ENCODE data around the gene PNMA8B. TPM values are rescaled to one million over a fixed set of nuclear protein-coding genes. Genes with fewer than 3 reads are reported as not detected.

The PNMA8B gene
- total RNA-seq, 1 donor from 2014 or later = 15.8 TPM

GRCh38 chr19:46494941-46495785 is 504 bp downstream of the PNMA8B start:
- TF ChIP-seq CTCF (IDR thresholded peaks at IDR 0.05) = no peak
- intact Hi-C loops (cut with DNase I) = no loop called here
- Histone ChIP-seq H3K27ac (peak overlapping the region in 1 of 2 donors; percentile 41), H3K9me3 (no peaks in the 10 kb centered on the region), H3K4me3 (peak overlapping the region; percentile 27 to 63), H3K27me3 (no peaks in the 10 kb centered on the region), H3K36me3 (no peaks in the 10 kb centered on the region), H3K4me1 (peaks cover 7 to 16% of the 10 kb centered on the region in 2 donors)
- no peak for DNase-seq (ENCODE audit: low spot score in 2 of 2)

- TF ChIP-seq CTCF (IDR thresholded peaks at IDR 0.05) = no peak
- no peak for DNase-seq (ENCODE audit: low spot score in 2 of 2)
- peaks cover 12 to 22% of the 10 kb centered on the region in 2 donors for H3K4me1 ChIP-seq
- H3K27me3 ChIP-seq = no peaks in the 10 kb centered on the region
- intact Hi-C loops (cut with DNase I) = no loop called here
- H3K36me3 ChIP-seq = no peaks in the 10 kb centered on the region
- peak overlapping the region; percentile 45 to 65 for H3K4me3 ChIP-seq
- no peaks in the 10 kb centered on the region for H3K9me3 ChIP-seq
- no peak overlapping the region for H3K27ac ChIP-seq
Observed at GRCh38 chr19:46494146-46494940, 1.3 kb downstream of the PNMA8B start.

- TF ChIP-seq CTCF (IDR thresholded peaks at IDR 0.05) = no peak
- Histone ChIP-seq H3K36me3 (no peaks in the 10 kb centered on the region), H3K4me1 (peaks cover 15 to 25% of the 10 kb centered on the region in 2 donors), H3K4me3 (peak overlapping the region; percentile 45 to 65), H3K9me3 (no peaks in the 10 kb centered on the region), H3K27me3 (no peaks in the 10 kb centered on the region), H3K27ac (peak overlapping the region; percentile 14 to 19)
- no peak for DNase-seq (ENCODE audit: low spot score in 2 of 2)
- intact Hi-C loops (cut with DNase I) = no loop called here
Observed at GRCh38 chr19:46493236-46494145, 2.2 kb downstream of the PNMA8B start.

GRCh38 chr19:46492841-46493235 is 2.8 kb downstream of the PNMA8B start:
- no peaks in the 10 kb centered on the region for H3K36me3 ChIP-seq
- H3K27me3 ChIP-seq = no peaks in the 10 kb centered on the region
- no peaks in the 10 kb centered on the region for H3K9me3 ChIP-seq
- peak overlapping the region; percentile 45 to 65 for H3K4me3 ChIP-seq
- no peak for TF ChIP-seq CTCF (IDR thresholded peaks at IDR 0.05)
- intact Hi-C loops (cut with DNase I) = no loop called here
- H3K4me1 ChIP-seq = peaks cover 15 to 27% of the 10 kb centered on the region in 2 donors
- no peak for DNase-seq (ENCODE audit: low spot score in 2 of 2)
- peak overlapping the region in 1 of 2 donors; percentile 19 for H3K27ac ChIP-seq
